HG02870 (cell line): ENCODE measurements around the gene LRMDA.

ENCODE experiments used
- ATAC-seq: cut with Tn5 transposase; IDR thresholded peaks from one replicate; pipeline ENCODE4 v1.9.1; 2021; ENCODE audit warnings: mild to moderate bottlenecking, moderate library complexity; ENCODE audit not compliant: unreplicated experiment

The LRMDA gene

DNA sequence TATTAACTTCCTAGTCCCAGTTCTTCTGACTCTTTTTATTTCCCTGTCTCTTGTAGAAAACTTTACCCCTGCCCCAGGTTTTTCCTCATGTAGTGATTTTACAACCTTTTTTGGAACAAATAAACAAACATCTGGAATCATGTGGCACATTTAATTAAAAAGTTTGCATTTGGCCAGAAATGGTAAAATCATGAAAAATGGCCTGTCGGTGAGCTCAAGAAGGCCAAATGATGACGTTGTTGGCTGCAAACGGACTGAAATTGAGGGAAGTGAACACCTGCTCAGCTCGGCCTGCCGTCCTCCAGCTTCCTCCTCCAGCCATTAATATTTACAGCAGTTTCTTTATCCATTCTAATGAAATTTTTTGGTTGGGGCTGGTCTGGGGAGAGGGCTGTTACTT lies 902.8 kb downstream of the LRMDA start:
- no peak for ATAC-seq

DNA sequence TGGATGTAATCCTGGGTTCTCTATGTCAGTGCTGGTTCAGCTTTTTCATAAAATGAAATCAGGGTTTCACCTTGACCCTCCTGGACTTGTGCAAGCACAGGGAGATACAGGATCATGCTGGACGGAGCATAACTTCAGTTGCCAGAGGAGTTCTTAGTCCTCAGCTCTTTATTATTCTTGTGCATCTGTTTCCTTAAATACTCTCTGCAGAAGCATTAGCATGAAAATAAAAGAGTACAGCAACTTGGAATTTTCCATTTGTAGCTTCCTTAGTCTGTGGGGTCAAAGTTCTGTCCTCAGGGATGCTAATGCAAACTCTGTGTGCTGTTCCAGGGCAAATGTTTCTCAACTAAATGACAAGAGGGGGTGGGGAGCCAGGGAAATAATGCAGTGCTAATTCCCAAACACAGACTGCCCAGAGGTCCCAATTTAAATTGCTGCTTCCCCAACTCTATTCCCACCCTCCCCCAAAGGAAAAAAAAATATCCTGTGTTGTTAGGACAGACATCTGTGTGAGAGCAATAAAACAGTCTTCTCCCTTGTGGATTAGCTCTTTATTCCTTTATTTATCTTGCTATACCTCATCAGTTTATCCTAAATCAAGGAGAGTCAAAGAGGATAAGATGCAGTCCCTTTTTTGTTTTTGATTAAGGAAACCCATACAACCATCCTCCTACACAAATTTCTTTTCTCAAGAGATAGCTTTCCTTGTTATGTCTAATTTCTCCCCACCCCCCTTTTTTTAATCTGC lies 905.0 kb downstream of the LRMDA start:
- no peak for ATAC-seq

DNA sequence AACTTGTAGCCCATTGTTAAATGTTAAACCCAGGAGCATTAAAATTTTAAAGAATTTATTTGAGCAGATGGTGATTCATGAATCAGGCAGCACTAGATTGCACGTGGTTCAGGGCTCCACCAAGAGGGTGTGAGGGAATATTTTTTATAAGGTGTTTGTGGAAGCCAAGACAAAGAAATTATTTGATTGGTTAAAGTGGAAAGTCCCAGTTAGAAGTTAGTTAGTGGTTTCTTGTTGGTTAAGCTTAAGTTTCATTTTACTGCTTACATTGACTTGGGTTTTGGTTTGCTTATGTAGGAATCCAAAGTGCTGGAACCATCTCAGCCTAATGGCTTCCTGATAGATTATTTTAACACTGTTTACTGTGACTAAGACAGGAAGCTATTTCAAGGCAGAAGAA lies 906.2 kb downstream of the LRMDA start:
- no peak for ATAC-seq

DNA sequence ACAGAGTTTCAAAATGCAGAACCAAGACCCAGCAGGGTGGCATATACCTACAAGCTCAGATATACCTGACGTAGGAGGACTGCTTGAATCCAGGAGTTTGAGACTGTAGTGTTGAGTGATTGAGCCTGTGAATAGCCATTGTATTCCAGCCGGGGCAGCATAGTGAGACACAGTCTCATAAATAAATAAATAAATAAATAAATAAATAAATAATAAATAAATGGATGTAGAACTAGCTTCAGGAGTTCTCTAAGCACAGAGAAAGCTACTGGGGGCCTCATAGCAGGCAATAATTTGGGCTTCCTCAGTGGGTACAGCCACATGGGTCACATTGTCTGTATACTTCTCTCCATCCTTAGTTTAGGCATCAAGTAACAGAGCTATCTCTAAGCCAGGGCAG lies 906.8 kb downstream of the LRMDA start:
- no peak for ATAC-seq

DNA sequence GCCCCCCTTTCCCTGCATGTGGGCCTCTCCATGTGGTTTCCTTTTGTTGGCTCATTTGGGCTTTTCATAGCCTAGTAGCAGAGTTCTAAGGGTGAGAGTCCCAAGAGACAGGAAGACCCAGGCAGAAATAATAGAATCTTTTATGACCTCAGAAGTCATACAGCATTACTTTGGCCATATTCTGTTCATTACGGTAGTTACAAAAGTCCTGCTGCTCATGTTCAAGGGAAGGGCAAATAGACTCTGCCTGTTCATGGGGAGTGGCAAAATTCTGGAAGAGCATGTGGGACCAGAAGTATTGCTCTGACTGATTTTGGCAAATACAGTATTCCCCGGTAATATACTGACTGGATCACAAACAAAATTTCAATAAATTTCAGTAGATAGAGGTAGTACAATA lies 910.3 kb downstream of the LRMDA start:
- ATAC-seq = no peak

DNA sequence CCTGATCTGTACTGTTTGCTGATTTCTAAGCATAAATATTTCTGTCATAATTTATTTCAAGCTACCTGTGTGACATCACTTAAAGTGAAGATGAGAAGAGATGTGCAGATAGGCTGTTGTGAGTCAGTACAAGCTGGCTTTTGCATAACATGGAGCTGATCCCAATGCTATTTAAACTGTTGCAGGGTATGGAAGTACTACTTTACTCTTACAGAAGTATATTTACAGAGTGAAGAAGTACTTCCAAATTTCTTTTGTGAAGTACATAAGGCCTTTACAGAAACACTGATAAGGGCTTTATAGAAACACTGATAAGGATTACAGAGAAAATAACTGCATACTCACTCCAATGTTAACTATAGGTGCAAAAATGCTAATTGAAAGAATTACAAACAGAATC lies 911.6 kb downstream of the LRMDA start:
- ATAC-seq = no peak

DNA sequence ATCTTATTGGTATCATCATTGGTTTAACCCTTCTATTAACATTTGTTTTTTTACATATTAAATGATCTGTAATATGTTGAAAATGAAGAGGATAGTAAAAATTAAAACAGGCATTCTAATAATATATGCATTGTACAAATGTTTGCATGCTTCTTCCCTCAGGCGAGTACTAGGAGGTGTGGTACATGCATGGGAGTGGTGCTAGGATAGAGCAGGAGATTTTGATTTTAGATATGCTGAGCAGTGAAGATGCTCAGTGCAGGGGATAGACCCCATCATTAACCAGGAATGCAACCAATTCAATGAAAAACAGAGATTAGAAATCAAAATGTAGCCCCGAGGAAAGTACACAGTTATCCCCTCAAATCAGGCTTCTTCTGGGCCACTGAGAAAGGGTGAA lies 916.4 kb downstream of the LRMDA start:
- no peak for ATAC-seq

DNA sequence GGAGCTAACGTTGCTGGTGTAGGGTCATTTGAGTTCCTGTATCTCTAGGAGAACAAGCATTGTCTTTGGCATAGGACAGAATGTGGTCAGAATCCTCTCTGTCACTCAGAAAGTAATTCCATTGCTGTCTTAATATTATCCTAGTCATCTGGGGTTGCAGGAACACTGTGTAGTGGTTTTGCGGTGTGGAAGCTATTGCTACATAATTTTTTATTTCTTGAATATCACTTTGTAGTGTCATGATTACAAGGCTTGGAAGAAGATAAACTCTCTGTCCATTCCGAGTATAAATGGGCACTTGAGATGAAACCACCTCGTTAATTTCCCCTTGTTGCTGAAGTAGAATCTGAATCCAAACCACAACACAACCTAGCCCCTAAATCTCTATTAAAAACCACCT lies 919.2 kb downstream of the LRMDA start:
- ATAC-seq = no peak

DNA sequence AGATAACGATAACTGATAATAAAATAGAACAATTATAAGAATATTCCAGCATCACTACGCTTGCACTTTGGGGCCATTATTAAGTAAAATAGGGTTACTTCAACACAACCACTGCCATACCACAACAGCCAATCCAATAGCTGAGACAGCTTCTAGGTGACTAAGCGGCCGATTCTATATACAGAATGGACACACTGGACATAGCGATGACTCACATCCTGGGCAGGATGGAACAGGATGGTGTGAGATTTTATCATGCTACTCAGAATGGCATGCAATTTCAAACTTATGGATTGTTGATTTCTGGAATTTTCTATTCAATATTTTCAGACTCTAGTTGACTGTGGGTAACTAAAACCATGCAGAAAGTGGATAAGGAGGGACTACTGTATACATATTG lies 920.9 kb downstream of the LRMDA start:
- no peak for ATAC-seq

DNA sequence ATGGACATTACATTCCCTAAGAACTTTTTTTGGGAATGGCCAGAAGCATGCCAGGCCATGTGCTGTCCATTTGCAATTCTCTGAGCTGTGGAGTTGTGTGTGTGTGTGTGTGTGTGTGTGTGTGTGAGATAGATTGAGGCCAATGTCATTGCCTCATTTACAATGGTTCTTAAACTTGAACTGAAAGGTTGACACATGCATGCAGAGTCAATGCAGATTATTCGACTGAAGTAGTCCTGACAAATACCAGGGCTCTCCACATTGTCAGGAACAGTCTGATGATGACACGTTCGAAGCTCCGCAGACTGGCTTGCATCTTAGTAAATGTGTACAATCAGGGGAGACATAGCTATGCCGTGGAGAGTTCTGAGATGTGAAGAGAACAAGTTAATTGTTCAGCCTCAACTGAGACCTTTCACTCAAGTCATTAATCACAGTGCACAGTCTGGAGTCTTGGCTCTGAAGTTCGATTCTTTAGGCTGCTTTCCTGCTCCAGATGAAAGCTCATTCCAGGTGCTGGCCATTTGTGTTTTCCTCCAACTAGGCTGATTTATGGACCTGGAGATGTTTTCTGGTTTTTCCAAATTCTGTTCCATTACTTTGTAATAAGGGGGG lies 921.9 kb downstream of the LRMDA start:
- ATAC-seq = no peak

DNA sequence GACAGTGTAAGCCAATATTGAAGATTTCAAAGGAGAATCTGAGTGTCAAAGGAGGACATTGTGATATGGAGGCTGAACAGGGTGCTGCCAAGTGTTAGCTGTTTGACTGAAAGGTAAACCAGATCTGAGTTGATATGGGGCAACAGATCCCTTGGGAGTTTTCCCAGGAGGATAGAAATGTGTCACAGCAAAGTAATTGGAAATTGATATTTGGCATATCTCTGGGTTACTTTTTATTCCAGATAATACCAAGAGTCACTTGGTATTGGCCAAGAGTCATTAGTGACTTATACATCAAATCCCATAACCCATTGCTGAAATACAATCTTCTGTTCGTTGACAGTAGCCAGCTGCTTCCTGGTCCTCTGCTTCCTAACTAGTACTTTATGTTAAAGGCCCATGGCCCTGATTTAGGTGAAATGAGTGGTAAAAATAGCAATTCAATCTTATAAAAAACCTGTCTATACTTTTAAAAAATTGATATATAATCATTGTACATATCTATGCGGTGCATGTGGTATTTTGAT lies 922.9 kb downstream of the LRMDA start:
- no peak for ATAC-seq

DNA sequence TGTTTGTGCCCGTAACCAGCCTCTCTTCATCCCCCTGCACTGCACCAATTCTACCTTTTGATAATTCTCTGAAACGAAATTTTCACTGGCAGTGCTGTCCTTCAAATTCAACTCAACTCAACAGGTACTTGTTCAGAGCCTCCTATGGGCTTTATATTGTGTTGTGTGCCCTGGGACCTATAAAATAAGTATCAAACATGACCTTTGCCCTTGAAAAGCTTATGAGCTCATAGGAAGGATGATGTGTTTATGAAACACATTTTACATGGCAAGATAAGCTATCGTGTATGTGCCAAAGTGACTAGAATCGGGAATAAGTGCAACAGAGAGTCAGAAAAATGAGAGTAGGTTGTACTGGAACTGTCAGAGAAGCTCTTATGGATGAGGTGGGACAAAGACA lies 923.5 kb downstream of the LRMDA start:
- no peak for ATAC-seq

DNA sequence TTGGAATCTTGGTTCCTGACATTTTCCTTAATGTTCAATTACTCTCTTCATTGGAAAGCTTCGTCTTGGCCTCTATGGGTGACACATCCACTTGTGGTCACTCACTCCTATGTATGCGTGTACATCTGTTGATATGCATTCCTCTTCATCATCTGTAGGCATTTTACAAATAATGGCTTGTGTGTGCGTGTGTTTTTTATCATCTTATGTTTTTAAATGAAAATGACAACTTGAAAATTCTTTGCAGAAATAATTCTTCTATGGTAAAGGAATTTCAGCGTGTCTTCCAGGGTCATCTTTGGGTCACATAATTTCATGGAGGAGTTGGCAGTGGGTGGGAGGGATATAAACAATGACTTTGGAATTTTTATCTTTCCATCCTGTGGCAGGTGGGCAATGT lies 925.1 kb downstream of the LRMDA start:
- ATAC-seq = no peak

DNA sequence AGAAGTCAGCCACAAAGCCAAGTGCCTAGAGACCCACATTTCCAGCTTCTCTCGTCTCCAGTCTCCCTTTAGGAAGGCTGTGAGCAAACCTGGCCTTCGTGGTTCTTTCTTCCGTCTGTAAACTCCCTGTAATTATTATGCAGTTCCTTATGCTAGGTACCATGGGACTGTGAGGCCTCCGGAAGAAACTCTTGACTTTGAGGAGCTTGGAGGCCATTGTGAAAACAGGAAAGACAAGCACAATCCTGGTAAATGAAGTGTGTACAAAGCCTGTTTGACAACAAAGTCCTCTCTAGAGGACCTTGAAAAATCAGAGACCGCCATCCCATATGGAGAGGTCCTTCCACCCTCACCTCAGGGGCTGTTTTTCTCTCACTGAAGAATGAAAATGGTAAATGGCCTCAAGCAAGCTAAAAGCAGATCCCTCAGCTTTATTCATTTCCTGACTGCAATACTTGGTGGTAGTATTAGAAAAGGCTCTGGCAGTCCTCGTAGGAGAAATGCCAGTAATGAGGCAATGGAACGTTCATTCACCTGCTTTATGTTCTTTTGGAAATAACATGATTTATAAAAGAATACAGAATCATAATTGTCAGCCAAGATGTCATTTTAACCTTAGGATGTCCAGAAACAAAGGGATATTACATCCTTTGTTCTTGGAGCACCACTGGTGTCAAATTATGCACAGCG lies 926.4 kb downstream of the LRMDA start:
- ATAC-seq = no peak

DNA sequence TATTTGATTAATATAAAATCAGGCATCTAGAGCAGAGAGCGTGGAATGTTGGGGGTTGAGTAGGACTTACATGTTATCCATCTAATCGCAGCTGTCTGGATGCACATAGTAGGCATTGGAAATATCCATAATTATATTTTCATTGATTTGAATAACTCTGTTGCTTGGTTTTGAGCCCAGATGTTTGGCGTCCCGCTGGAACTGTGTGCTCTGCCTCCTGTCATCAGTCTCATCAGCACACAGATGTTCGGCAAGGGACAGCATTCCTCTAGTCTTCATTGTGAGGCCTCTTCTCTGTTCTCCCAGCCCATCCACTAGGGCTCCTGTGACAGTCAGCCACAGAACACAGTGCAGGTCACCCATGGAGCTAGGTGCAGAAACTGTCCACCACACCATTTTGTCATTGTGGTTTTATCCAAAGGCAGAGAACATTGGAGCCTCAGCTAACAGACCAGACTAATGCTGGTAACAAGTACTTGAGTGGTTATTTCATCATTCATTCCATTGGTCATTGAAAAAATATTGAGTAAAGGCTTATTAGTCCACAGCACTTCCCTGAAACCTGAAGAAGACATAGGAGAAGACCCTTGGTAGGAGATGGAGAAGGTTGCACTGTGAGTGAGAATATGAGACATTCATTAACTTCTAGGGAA lies 927.4 kb downstream of the LRMDA start:
- ATAC-seq = no peak

DNA sequence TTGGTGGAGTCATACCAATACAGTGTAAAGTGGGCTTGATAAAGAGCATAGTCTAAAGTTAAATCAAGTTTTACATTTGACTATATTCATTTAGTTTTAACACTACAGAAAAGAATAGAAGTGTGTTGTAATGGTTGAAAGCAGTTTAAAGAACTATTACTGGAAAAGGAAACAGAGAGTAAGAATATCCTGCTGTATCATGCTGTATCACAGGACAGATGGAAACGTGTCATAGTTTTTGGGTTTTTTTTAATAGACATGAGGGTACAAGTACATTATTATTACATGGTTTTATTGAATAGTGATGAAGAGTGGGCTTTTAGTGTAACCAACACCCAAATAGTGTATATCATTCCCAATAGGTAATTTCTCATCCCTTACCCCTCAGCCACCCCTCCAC lies 944.3 kb downstream of the LRMDA start:
- ATAC-seq = no peak

DNA sequence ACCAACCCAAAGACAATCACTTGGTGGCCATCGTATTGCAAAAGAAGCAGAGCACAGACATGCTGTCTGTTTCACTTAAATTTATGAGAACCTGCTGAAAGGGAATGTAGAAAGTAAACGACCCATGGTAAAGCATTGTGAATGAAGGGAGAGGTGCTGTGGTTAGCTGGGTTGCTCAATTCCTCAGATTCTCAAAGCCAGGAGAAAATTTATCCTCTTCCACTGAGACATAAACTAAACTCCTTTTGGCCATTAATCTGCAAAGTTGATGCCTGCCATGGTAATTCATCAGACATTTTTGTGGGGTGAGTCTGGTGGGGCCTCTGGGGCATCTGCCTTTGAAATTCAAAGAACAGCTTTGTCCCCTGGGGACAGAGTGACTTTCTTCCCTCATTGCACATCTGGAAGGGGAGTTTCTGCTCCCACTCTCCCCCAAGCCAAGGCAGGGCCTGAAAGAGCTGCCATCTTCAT lies 951.0 kb downstream of the LRMDA start:
- no peak for ATAC-seq

DNA sequence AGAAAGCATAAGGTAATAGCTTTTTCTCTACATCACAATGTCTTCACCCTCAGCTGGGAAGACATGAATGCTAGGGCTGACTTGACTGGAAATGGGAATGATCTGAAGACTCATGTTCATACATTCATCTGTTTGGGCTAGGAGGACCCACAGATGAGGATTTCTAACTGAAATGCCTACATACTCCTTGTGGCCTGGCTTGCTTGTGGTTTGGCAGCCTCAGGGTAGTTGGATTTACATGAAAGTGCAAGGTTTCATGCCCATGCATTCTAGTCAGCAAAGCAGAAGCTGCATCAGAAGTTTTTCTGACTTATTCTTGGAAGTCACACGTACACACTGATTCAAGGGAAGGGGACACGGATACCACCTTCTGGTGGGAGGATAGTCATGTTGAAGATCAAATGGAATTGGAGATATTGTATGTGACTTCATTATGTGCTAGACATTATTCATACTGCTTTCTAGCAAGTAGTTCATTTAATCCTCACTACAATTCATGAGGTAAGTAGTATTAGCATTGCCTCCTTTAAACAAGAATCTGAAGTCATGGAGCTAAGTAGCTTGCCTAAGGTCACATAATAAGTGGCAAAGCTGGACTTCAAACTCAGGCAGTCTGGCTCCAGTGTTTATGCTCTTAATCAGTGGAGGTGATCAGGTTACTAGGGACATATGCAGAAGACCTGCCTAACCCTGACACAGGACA lies 957.0 kb downstream of the LRMDA start:
- no peak for ATAC-seq

DNA sequence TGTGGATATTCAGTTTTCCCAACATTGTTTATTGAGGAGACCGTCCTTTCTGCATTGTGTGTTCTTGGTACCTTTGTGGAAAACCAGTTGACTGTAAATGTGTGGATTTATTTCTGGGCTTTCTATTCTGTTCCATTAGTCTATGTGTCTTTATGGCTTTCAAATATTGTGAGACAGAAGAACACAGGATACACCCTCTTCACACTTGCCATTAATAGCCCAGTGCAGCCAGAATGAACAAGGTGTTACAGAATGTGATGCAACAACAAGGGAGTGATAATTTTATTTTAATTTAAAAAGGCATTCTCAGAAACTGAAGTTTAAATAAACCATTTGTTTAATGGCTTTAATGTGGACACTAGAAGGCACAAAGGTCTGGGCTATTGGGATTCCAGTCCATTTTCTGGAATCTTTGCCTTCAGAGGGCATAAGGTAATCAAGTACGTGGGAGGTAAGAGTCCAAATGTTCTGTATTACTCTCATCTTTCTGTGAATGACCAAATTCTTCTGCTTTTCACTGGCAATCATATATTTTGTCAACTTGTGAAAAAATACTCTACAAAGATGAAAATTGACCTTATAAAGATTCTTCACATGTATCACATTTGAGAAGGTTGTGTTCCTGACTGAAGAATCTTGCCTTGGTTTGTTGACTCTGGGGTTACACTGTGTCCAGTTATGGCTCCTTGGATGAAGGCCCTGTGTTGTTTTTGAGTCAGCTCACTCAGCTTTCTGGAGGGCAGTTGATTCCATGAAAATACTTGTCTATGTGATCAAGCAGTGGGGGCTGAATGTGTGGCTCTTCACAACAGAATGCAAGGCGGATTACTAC lies 962.7 kb downstream of the LRMDA start:
- ATAC-seq = no peak

DNA sequence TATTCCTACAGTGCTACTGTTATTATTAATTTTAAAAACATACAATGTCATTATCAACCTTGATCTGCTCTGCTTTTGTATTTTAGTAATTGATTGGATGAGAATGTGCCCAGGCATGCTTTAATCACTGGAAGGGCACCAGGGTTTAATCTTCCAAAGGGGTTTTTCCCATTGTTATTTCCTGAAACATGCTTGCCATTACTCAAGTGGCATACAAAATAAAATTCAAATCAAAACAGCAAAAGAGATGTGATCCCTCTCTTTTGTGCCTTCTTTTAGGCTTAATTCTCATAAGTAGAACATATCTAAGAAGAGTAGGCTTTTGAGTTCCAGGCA lies 963.3 kb downstream of the LRMDA start:
- no peak for ATAC-seq
